K562 (cell line): ENCODE data around the gene NUDT1. TPM values are rescaled to one million over a fixed set of nuclear protein-coding genes. Genes with fewer than 3 reads are reported as not detected.
A peak's percentile ranks its signal among the peaks of the same experiment; 100 is the strongest.

ENCODE experiments used
- GATA2 ChIP-seq: sonication (generic); formaldehyde crosslinking; IDR thresholded peaks from 2 replicates; pipeline ENCODE4 v1.4.0; 2020; ENCODE audit warnings: mild to moderate bottlenecking, missing genetic modification reagents
- GTF2E2 ChIP-seq: fragments of 200-800 bp; sonication (Bioruptor generic); IDR thresholded peaks from 2 replicates; pipeline ENCODE4 v1.6.1; 2016; ENCODE audit warnings: missing genetic modification characterization, missing compliant biosample characterization
- MAFK ChIP-seq: IDR thresholded peaks from 2 replicates; pipeline ENCODE4 v1.6.1; 2011; ENCODE audit warnings: low read length, improper control_type of control experiment
- MTA3 ChIP-seq: fragments of 450-650 bp; formaldehyde crosslinking; IDR thresholded peaks from 2 replicates; pipeline ENCODE4 v1.6.1; 2017; ENCODE audit warnings: mild to moderate bottlenecking, borderline replicate concordance
- NCOR1 ChIP-seq: fragments of 450-650 bp; IDR thresholded peaks from 2 replicates; pipeline ENCODE4 v1.6.1; 2016; ENCODE audit warnings: mild to moderate bottlenecking, moderate library complexity
- NR2F6 ChIP-seq: fragments of 450-650 bp; formaldehyde crosslinking; IDR thresholded peaks from 2 replicates; pipeline ENCODE4 v1.4.0; 2020; ENCODE audit warnings: mild to moderate bottlenecking
- PYGO2 ChIP-seq: fragments of 450-650 bp; IDR thresholded peaks from 2 replicates; pipeline ENCODE4 v1.6.1; 2016; ENCODE audit warnings: mild to moderate bottlenecking, missing genetic modification characterization, moderate library complexity, missing compliant biosample characterization
- SRF ChIP-seq, 2 experiments: fragments of 250-450, 450-650 bp in 1 of 2; sonication (Bioruptor Pico) in 1 of 2; sonication (generic) in 1 of 2; formaldehyde crosslinking; IDR thresholded peaks; 2 replicates each; pipeline versions ENCODE4 v1.5.0 to v1.5.1; 2020 to 2022; ENCODE audit warnings: mild to moderate bottlenecking in 1 of 2, missing genetic modification reagents in 1 of 2
- ZEB2 ChIP-seq: fragments of 450-650 bp; IDR thresholded peaks from 2 replicates; pipeline ENCODE4 v1.6.1; 2016
- ZNF140 ChIP-seq: fragments of 250-450 bp; sonication (Bioruptor Pico); IDR thresholded peaks from 2 replicates; pipeline ENCODE4 v1.8.0; 2021; ENCODE audit warnings: moderate library complexity, mild to moderate bottlenecking, inconsistent platforms
- ZNF174 ChIP-seq: fragments of 250-450 bp; sonication (Bioruptor Pico); IDR thresholded peaks from 2 replicates; pipeline ENCODE4 v1.4.0; 2020; ENCODE audit warnings: mild to moderate bottlenecking
- polyA plus RNA-seq, 8 experiments: library from polyadenylated mRNA; depleted of rRNA in 4 of 8; stranded (reverse) in 5 of 8; unstranded in 3 of 8; fragments of >200 nt; fragmentation: Nextera tagmentation in 2 of 8; fragmentation: Illumina TruSeq in 1 of 8; extraction: Ambion mirVana in 2 of 8; extraction: Trizol in 1 of 8; gene quantifications; 2 replicates each; pipeline versions ENCODE4 v1.2.1 to v1.2.3, GENCODE V29; 2011 to 2014; ENCODE audit warnings: inconsistent platforms in 1 of 8, missing spikeins in 1 of 8
- total RNA-seq, 7 experiments: library from RNA; depleted of rRNA in 6 of 7; stranded (reverse); fragments of >200 nt in 6 of 7; fragmentation: Illumina TruSeq in 2 of 7; extraction: Trizol in 2 of 7; gene quantifications; 2 replicates each; pipeline versions ENCODE4 v1.2.1 to v1.2.3, GENCODE V29; 2011 to 2021; ENCODE audit warnings: low replicate concordance in 1 of 7
- TF ChIP-seq, protein P1 (sequence below), 2 experiments: IDR thresholded peaks; 2 replicates each; pipeline ENCODE4 v1.6.1; 2012; ENCODE audit warnings: improper control_type of control experiment in 2 of 2, low read depth in 2 of 2, low read length in 2 of 2, borderline replicate concordance in 1 of 2
- TF ChIP-seq, protein P2 (sequence below): sonication (generic); formaldehyde crosslinking; IDR thresholded peaks from 2 replicates; pipeline ENCODE4 v1.4.0; 2020; ENCODE audit warnings: mild to moderate bottlenecking, missing genetic modification reagents
- TF ChIP-seq, protein P3 (sequence below): fragments of 150-350 bp; conservative IDR thresholded peaks from 2 replicates; pipeline ENCODE4 v1.6.1; 2014; ENCODE audit warnings: low read length
- TF ChIP-seq, protein P4 (sequence below): fragments of 450-650 bp; formaldehyde crosslinking; IDR thresholded peaks from 2 replicates; pipeline ENCODE4 v1.4.0; 2020; ENCODE audit warnings: mild to moderate bottlenecking, moderate library complexity
- TF ChIP-seq, protein P5 (sequence below): fragments of 250-450 bp; sonication (Bioruptor Pico); IDR thresholded peaks from 2 replicates; pipeline ENCODE4 v1.8.0; 2021; ENCODE audit warnings: borderline replicate concordance, mild to moderate bottlenecking, moderate library complexity; ENCODE audit not compliant: poor library complexity, severe bottlenecking

Gene NUDT1
- total and polyA plus RNA-seq, 9 of the 15 experiments (the other 6 are each of a cell fraction or from before 2014, with no cell fraction given), result 5.3 to 73.3 (median 29.6) TPM

DNA sequence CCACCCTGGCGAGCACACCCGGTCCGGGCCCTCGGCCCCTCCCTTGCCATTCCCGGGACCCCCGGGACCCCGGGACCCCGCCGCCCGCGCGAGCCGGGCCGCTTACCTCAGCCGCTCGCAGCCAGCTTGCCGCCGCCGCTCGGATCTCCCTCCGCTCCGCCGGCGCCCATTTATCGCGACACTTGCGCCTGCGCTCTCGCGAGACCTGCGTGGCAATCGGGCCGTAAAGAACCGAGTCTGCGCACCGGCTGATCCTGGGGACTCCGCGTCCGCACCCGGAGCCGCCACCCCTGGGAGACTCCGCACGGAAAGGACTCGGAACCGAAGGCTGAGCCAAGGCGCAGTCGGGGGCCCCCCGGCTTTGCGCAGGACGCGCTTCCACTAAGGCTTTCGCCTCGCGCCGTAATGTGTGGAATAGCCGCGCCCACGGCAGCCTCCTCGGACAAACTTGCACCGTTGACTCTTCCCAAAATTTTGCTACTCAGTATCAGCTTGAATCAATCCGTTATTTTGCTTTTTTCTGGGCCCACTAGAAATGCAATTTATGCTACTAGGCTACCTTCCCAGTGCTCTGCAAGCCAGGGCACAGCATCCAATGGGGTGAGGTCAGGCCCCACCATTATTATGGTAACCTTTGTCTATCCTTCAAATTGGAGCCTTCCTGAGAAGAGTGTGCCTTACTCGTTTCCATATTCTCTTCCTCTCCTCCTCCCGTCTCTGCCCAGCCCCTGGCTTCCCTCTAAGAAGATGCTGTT is 9.1 kb upstream of the NUDT1 start, which contains the start of gene MAD1L1 (continued):
- TF ChIP-seq, protein P1, sequence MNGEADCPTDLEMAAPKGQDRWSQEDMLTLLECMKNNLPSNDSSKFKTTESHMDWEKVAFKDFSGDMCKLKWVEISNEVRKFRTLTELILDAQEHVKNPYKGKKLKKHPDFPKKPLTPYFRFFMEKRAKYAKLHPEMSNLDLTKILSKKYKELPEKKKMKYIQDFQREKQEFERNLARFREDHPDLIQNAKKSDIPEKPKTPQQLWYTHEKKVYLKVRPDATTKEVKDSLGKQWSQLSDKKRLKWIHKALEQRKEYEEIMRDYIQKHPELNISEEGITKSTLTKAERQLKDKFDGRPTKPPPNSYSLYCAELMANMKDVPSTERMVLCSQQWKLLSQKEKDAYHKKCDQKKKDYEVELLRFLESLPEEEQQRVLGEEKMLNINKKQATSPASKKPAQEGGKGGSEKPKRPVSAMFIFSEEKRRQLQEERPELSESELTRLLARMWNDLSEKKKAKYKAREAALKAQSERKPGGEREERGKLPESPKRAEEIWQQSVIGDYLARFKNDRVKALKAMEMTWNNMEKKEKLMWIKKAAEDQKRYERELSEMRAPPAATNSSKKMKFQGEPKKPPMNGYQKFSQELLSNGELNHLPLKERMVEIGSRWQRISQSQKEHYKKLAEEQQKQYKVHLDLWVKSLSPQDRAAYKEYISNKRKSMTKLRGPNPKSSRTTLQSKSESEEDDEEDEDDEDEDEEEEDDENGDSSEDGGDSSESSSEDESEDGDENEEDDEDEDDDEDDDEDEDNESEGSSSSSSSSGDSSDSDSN (IDR thresholded peaks at IDR 0.05; ENCODE audit: borderline replicate concordance in 1 of 2, low read depth in 2 of 2, low read length in 2 of 2), result peak; percentile 96 to 98
- no peak for TF ChIP-seq SRF (CRISPR knock-in tag; IDR thresholded peaks at IDR 0.05)
- TF ChIP-seq MAFK, result peak; percentile 89; the same call in 1 of the 2 replicates
- no peak for TF ChIP-seq NCOR1
- TF ChIP-seq, protein P2, sequence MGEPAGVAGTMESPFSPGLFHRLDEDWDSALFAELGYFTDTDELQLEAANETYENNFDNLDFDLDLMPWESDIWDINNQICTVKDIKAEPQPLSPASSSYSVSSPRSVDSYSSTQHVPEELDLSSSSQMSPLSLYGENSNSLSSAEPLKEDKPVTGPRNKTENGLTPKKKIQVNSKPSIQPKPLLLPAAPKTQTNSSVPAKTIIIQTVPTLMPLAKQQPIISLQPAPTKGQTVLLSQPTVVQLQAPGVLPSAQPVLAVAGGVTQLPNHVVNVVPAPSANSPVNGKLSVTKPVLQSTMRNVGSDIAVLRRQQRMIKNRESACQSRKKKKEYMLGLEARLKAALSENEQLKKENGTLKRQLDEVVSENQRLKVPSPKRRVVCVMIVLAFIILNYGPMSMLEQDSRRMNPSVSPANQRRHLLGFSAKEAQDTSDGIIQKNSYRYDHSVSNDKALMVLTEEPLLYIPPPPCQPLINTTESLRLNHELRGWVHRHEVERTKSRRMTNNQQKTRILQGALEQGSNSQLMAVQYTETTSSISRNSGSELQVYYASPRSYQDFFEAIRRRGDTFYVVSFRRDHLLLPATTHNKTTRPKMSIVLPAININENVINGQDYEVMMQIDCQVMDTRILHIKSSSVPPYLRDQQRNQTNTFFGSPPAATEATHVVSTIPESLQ (CRISPR knock-in tag), result no peak
- TF ChIP-seq GTF2E2, result no peak
- no peak for TF ChIP-seq ZNF174 (CRISPR knock-in tag)
- no peak for TF ChIP-seq ZEB2
- TF ChIP-seq, protein P3, sequence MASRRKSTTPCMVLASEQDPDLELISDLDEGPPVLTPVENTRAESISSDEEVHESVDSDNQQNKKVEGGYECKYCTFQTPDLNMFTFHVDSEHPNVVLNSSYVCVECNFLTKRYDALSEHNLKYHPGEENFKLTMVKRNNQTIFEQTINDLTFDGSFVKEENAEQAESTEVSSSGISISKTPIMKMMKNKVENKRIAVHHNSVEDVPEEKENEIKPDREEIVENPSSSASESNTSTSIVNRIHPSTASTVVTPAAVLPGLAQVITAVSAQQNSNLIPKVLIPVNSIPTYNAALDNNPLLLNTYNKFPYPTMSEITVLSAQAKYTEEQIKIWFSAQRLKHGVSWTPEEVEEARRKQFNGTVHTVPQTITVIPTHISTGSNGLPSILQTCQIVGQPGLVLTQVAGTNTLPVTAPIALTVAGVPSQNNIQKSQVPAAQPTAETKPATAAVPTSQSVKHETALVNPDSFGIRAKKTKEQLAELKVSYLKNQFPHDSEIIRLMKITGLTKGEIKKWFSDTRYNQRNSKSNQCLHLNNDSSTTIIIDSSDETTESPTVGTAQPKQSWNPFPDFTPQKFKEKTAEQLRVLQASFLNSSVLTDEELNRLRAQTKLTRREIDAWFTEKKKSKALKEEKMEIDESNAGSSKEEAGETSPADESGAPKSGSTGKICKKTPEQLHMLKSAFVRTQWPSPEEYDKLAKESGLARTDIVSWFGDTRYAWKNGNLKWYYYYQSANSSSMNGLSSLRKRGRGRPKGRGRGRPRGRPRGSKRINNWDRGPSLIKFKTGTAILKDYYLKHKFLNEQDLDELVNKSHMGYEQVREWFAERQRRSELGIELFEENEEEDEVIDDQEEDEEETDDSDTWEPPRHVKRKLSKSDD, result peak; percentile 96
- TF ChIP-seq NR2F6 (CRISPR knock-in tag), result no peak
- TF ChIP-seq, protein P4, sequence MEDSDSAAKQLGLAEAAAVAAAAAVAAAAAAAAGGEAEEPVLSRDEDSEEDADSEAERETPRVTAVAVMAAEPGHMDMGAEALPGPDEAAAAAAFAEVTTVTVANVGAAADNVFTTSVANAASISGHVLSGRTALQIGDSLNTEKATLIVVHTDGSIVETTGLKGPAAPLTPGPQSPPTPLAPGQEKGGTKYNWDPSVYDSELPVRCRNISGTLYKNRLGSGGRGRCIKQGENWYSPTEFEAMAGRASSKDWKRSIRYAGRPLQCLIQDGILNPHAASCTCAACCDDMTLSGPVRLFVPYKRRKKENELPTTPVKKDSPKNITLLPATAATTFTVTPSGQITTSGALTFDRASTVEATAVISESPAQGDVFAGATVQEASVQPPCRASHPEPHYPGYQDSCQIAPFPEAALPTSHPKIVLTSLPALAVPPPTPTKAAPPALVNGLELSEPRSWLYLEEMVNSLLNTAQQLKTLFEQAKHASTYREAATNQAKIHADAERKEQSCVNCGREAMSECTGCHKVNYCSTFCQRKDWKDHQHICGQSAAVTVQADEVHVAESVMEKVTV (CRISPR knock-in tag), result 0 out of 2 replicates have a peak, but pooled peaks have one; percentile 16
- TF ChIP-seq, protein P5, sequence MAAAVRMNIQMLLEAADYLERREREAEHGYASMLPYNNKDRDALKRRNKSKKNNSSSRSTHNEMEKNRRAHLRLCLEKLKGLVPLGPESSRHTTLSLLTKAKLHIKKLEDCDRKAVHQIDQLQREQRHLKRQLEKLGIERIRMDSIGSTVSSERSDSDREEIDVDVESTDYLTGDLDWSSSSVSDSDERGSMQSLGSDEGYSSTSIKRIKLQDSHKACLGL (CRISPR knock-in tag), result no peak
- TF ChIP-seq GATA2 (CRISPR knock-in tag), result no peak
- TF ChIP-seq ZNF140, result no peak
- TF ChIP-seq MTA3, result peak; percentile 78; the same call in 1 of the 2 replicates
- TF ChIP-seq PYGO2 (tag), result no peak
